MG63 (cell line): ENCODE data around the gene GNB2. TPM values are rescaled to one million over a fixed set of nuclear protein-coding genes. Genes with fewer than 3 reads are reported as not detected.

Source experiments
- DNase-seq: peaks from one replicate; pipeline ENCODE4 v3.0.0-alpha.2; 2020
- H3K27me3 ChIP-seq: fragments of 250-450 bp; sonication (Bioruptor Pico); 2 replicates; pipeline ENCODE4 v1.5.1; 2020; ENCODE audit warnings: mild to moderate bottlenecking, moderate library complexity
- H3K36me3 ChIP-seq: fragments of 250-450 bp; sonication (Bioruptor Pico); 2 replicates; pipeline ENCODE4 v1.5.1; 2020; ENCODE audit warnings: mild to moderate bottlenecking, moderate library complexity
- H3K4me3 ChIP-seq: fragments of 250-450 bp; sonication (Bioruptor Pico); 2 replicates; pipeline ENCODE4 v1.5.1; 2020; ENCODE audit warnings: mild to moderate bottlenecking, moderate library complexity
- H3K9me3 ChIP-seq: fragments of 250-450 bp; sonication (Bioruptor Pico); 2 replicates; pipeline ENCODE4 v1.5.1; 2020; ENCODE audit warnings: mild to moderate bottlenecking, moderate library complexity
- total RNA-seq: library from RNA; depleted of rRNA; stranded (reverse); fragments of >200 nt; shearing (Covaris generic); gene quantifications from 2 replicates; pipeline ENCODE4 v1.2.3, GENCODE V29; 2014; ENCODE audit warnings: low replicate concordance; rRNA removed

GNB2 gene
- total RNA-seq, 1 experiment from 2014 or later = 174 TPM

GRCh38 chr7:100728196-100728595, 54.7 kb downstream of the GNB2 start:
- H3K27me3 ChIP-seq = no peaks in the 10 kb centered on the region
- no peaks in the 10 kb centered on the region for H3K9me3 ChIP-seq
- no peak for DNase-seq
- H3K36me3 ChIP-seq = no peaks in the 10 kb centered on the region
- H3K4me3 ChIP-seq = no peak overlapping the region

Other genes with a start within 250 kb of the GNB2 start
- 5.1 and 6.8 TPM in 2 replicates for gene ZCWPW1, start 245.0 kb upstream of the GNB2 start, total RNA-seq
- gene MEPCE, start 243.9 kb upstream of the GNB2 start, total RNA-seq = 46.1 and 57.3 TPM in 2 replicates
- gene PPP1R35, start 237.2 kb upstream of the GNB2 start, total RNA-seq = 12.9 and 25.1 TPM in 2 replicates
- 0.56 TPM in 1 of 2 replicates, not detected in the other for gene SPACDR, start 209.5 kb upstream of the GNB2 start, total RNA-seq
- gene TSC22D4, start 194.5 kb upstream of the GNB2 start, total RNA-seq = 5.7 and 27.7 TPM in 2 replicates
- gene NYAP1, start 189.8 kb upstream of the GNB2 start, total RNA-seq = not detected in 2 replicates
- gene AGFG2, start 134.5 kb upstream of the GNB2 start, total RNA-seq = 5.8 and 10.2 TPM in 2 replicates
- gene SAP25, start 99.8 kb upstream of the GNB2 start, total RNA-seq = not detected in 2 replicates
- 3.8 and 6.3 TPM in 2 replicates for gene LRCH4, start 87.6 kb upstream of the GNB2 start, total RNA-seq
- 1.0 and 1.2 TPM in 2 replicates for gene FBXO24, start 87.4 kb upstream of the GNB2 start, total RNA-seq
- 53.5 and 1,171 TPM in 2 replicates for gene PCOLCE, start 71.4 kb upstream of the GNB2 start, total RNA-seq
- 1.8 and 5.9 TPM in 2 replicates for gene MOSPD3, start 61.2 kb upstream of the GNB2 start, total RNA-seq
- gene TFR2, start 32.2 kb upstream of the GNB2 start, total RNA-seq = 0.33 TPM in 1 of 2 replicates, not detected in the other
- gene ACTL6B, start 17.3 kb upstream of the GNB2 start, total RNA-seq = not detected in 2 replicates
- 9.1 and 9.2 TPM in 2 replicates for gene GIGYF1, start 20.5 kb downstream of the GNB2 start, total RNA-seq
- 41.5 and 92.8 TPM in 2 replicates for gene POP7, start 32.4 kb downstream of the GNB2 start, total RNA-seq
- not detected in 2 replicates for gene EPO, start 46.7 kb downstream of the GNB2 start, total RNA-seq
- gene ZAN, start 59.9 kb downstream of the GNB2 start, total RNA-seq = not detected in 2 replicates
- 42.7 and 72.5 TPM in 2 replicates for gene EPHB4, start 153.8 kb downstream of the GNB2 start, total RNA-seq
- gene SLC12A9, start 179.0 kb downstream of the GNB2 start, total RNA-seq = 12.0 and 13.6 TPM in 2 replicates
- 147 and 173 TPM in 2 replicates for gene TRIP6, start 193.6 kb downstream of the GNB2 start, total RNA-seq
- gene SRRT, start 201.4 kb downstream of the GNB2 start, total RNA-seq = 60.3 and 102 TPM in 2 replicates
- 5.4 and 6.8 TPM in 2 replicates for gene UFSP1, start 216.0 kb downstream of the GNB2 start, total RNA-seq
- not detected in 2 replicates for gene ACHE, start 222.1 kb downstream of the GNB2 start, total RNA-seq